HG02938 (cell line): ENCODE results near the gene UHRF1.
"Not testable (repeated sequence)": the region's sequence is repeated elsewhere in the genome, so short reads cannot be mapped to it uniquely, and the experiment has no call there.

ENCODE experiments used
- ATAC-seq: cut with Tn5 transposase; IDR thresholded peaks from one replicate; pipeline ENCODE4 v1.9.1; 2021; ENCODE audit warnings: mild to moderate bottlenecking, moderate library complexity; ENCODE audit not compliant: unreplicated experiment

The UHRF1 gene

GRCh38 chr19:4897146-4897545, 12.2 kb upstream of the UHRF1 start:
- no peak for ATAC-seq

GRCh38 chr19:4900879-4901278, 8.4 kb upstream of the UHRF1 start:
- not testable (repeated sequence) for ATAC-seq

GRCh38 chr19:4902796-4903195, 6.5 kb upstream of the UHRF1 start, which contains the start of gene ARRDC5:
Gene ARRDC5, minus strand, starts transcription at chr19:4902896. Its CDS starts 71 bp downstream, at chr19:4902825.
- ATAC-seq, result no peak

- ATAC-seq, result no peak
Measured at GRCh38 chr19:4904481-4904880, 4.8 kb upstream of the UHRF1 start.

- ATAC-seq, result no peak
Measured at GRCh38 chr19:4906963-4907362, 2.3 kb upstream of the UHRF1 start.

- ATAC-seq, result no peak
Measured at GRCh38 chr19:4908360-4908759, 941 bp upstream of the UHRF1 start.

- no peak for ATAC-seq
Measured at GRCh38 chr19:4908781-4909155, 533 bp upstream of the UHRF1 start.

GRCh38 chr19:4909897-4910593, 744 bp downstream of the UHRF1 start:
- peak; percentile 71 for ATAC-seq

DNA sequence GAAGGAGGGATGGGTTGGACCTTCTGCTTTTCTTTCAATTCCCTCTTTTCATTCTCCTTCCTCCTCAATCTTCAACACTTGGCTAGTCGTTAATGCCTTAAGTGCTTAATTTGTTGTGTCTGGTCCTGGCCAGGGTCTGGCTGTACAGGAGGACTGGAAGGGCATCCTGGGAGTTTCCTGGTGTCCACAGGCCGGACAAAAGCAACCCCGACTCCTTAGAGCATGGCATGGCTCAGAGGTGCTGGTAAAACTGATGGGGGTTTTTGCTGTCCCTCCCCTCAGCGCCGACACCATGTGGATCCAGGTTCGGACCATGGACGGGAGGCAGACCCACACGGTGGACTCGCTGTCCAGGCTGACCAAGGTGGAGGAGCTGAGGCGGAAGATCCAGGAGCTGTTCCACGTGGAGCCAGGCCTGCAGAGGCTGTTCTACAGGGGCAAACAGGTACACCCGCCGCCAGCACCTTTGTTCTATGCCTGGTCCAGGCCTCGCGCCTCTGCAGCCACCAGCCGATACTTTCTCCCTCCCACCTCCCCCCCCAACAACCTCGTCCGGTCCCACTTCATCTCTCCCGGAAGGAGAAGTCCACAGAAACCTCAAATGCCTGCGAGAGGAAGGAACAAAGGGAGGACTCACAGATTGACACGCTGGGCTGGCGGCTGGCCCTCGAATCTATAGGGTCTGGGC, 1.4 kb downstream of the UHRF1 start:
- ATAC-seq, result no peak

DNA sequence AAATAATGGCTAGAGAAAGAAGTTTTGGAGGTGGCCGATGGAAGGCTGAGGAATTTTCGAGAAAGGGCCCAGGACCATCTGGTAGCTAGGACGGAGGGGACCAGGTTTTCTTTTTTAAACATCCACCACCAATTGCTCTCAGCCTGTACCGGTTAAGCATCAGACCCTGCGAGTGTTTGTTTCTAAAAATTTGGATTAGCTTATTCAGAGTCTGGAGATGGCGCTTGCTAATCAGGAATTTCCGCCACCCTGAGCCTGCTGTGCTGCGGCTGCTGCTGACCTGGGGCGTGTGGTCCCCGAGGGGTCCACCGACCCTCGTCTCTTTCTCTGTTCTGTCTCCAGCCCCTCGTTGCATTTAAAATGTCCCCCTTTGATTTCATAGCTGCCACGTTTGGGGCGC, 2.0 kb downstream of the UHRF1 start:
- ATAC-seq, result no peak

GRCh38 chr19:4911786-4912672, 2.7 kb downstream of the UHRF1 start:
- no peak for ATAC-seq

DNA sequence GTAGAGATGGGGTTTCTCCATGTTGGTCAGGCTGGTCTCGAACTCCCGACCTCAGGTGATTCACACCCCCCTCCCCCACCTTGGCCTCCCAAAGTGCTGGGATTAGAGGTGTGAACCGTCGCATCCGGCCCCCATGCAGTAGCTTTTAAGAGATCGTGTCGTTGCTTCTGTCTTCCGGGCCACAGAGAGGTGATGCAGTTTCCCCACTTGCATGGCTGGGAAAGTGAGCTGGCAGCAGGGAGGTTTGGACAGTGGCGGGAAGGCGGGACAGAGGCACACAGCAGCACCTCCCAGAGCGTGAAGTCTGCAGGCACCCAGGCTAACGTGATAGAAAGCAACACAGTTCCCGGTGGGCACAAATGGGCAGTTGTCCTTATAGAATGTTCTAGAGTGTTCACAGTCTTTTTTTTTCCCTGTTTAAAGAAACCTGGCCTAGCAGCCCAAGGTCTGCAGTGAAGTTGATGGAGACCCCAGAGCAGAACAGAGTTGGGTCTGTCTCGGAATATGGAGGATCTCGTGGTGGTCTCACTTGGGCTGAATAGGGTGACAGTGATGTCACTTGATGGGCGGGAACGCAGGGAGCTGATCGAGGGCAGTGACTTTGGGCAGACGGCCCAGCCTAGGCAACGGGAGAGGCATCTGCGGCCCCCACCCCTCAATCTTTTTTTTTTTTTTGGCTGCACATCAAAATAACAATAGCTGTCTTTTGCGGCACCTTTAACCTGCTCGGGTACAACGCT, 4.9 kb downstream of the UHRF1 start:
- no peak for ATAC-seq

GRCh38 chr19:4914736-4915501, 5.6 kb downstream of the UHRF1 start:
- ATAC-seq, result no peak

DNA sequence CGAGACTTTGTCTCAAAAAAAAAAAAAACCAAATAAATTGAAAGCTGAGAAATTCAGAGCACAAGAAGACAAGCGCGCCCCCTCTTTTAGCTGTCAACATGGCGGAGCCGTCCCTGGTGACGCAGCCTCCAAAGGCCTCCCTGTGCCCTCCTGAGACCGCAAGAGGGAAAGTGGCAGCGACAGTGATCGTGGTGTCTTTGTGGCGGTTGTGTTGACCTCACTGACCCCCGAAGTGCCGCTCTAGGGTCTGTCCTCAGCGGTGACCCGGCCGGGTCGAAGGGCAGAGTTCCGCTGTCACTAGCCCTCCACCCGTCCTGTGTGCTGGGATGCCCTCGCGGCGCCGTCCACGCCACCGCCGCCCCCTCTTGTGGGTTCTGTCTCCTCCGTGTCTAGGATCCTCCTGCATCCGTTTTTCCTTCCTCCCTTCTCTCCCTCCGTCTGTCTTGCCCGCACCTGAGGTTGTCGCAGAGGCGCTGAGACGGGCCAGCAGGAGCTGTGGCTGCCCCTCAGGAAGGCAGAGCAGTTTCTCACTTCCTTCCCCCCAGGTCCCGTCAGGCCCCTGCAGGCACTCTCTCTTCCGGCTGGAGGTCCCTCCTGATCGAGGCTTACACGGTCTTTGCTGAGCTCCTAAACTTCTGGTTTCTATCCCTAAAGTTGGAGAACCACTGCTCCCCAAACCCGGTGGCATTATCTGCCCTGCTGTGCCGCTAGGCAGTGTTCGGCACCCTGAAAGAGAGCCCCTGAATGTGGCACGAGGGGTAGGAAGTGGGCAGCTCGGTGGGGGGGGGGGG, 7.2 kb downstream of the UHRF1 start:
- no peak for ATAC-seq

DNA sequence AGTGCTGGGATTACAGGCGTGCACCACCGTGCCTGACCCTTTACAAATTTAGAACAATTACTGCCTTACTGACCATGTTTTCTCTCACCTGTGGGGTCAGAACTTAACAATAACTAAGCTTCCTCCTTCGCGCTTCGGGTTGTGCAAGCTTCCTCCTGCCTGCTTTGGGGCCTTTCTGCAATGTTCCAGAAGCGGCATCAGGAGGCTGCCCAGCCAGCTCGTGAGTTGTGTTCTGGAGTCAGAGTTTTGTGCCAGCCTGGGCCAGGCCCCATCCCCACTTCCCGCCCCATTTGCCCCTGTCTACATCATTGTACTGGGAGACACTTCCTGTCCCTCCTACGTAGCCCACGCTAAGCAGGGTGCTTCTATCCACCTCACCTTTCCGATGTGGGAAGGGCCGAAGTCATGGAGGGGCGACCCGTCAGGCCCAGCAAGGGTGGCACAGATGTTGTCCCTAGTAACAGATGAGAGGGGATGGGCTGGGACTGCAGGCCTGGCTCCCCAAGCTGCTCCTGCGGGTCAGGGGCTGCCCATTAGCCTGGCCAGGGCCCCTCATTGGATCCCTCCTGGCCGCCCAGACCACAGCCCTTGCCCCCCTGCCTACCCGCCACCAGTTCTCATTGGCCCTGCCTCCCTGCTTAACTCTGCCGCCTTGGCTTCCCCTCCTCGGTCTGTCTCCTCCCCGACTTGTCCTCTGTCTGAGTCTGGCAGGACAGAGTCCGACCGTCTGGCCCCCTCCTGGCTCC, 13.4 kb downstream of the UHRF1 start:
- ATAC-seq, result no peak

DNA sequence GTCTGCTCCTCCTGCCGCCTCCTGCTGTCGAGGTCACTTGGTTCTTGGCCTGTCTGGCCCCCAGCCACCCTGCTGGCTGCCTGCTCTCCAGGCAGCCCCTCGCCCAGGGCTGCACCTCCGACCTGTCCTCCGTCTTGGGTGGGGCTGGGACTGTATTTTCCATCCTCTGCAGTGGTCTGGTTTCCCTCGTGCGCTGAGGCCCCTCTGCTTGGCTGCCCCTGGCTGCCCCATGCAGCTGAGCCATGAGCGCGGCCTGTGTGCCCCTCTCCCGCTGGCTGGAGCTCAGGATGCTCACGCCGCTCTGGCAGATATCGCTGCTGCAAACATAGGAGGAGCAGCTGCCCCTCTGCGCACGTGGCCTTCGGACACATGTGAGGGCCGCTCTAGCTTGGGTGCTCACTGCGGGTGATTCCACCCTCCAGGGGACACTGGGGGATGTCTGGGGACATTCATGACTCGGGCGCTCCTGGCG, 14.0 kb downstream of the UHRF1 start:
- no peak for ATAC-seq

DNA sequence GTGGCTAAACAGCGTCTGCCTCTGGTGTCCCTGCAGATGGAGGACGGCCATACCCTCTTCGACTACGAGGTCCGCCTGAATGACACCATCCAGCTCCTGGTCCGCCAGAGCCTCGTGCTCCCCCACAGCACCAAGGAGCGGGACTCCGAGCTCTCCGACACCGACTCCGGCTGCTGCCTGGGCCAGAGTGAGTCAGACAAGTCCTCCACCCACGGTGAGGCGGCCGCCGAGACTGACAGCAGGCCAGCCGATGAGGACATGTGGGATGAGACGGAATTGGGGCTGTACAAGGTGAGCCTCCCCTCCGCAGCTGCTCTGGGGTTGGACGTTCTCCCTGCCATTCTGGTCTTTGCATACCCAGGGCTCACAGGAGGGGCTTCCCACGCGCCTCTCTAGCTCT, 19.9 kb downstream of the UHRF1 start:
- no peak for ATAC-seq

DNA sequence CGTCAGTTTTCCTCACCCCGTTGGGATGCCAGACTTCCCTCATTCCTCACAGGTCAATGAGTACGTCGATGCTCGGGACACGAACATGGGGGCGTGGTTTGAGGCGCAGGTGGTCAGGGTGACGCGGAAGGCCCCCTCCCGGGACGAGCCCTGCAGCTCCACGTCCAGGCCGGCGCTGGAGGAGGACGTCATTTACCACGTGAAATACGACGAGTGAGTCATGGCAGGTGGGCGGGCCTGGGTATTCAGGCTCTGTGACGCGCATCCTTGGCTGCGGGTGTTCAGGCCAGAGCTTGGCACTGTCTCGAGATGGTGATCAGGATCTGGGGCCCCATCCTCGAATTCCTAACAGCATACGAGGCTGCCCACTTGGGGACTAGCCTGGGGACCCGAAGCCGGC, 21.4 kb downstream of the UHRF1 start:
- ATAC-seq, result no peak

DNA sequence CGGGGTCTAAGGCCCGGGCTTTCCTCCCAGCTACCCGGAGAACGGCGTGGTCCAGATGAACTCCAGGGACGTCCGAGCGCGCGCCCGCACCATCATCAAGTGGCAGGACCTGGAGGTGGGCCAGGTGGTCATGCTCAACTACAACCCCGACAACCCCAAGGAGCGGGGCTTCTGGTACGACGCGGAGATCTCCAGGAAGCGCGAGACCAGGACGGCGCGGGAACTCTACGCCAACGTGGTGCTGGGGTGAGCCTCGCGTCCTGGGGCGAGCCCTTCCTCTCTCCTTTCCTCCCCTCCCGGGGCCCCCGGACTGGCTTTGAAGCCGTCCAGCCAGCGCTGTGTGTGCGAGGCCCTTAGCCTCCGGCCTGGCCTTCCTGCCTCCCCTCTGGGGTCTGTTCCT, 23.4 kb downstream of the UHRF1 start:
- no peak for ATAC-seq
